NT2/D1 (cell line): ENCODE data around the gene SSBP2.

Source experiments
- SUZ12 ChIP-seq: IDR thresholded peaks from 2 replicates; pipeline ENCODE4 v1.6.1; 2011; ENCODE audit not compliant: insufficient read length, insufficient read depth; ENCODE audit errors: extremely low read depth
- ZNF274 ChIP-seq: IDR thresholded peaks from 2 replicates; pipeline ENCODE4 v1.6.1; 2011; ENCODE audit warnings: mild to moderate bottlenecking, low read depth, low read length

DNA sequence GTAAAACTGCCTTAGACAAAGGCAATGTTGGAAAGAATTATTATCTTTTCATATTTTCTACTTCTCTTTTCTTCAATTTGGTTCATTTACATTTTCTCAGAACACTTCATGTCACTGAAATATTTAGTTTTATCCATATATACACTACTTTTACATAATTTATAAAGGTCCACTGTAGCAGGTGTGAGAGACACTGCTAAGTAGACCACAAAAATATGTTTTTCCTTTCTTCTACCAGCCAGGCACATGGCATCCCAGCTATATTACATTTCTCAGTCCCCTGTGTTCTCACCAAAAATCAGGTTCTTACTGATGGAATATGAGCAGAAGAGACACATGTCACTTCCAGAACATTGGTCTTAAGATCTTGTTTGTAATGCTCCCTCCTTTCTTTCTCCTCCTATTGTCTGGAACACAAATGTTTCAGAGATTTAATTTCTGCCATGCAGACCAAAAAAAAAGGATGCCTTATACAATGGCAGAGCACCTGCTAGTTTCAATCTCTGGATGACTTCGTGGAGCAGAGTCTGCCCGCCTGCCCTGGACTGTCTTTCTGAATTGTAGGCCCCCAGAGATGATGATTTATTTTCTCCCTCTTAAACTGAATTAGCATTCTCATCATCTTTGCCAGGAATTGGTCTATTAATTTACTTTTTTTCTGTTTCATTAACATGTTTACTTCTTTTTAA is 231.5 kb downstream of the SSBP2 start:
- TF ChIP-seq SUZ12 (no peak), ZNF274 (no peak)
